Nephron progenitor cell (in vitro differentiated cells): ENCODE results near the gene TDRD9.
A peak's percentile ranks its signal among the peaks of the same experiment; 100 is the strongest.

Source experiments
- DNase-seq: peaks from one replicate; pipeline ENCODE4 v3.0.0; 2021
- H3K27ac Mint-ChIP-seq: 2 replicates; pipeline ENCODE4 v1.8.0; 2021; ENCODE audit warnings: mild to moderate bottlenecking, moderate library complexity, mixed read lengths
- H3K27me3 Mint-ChIP-seq: 2 replicates; pipeline ENCODE4 v1.8.0; 2021; ENCODE audit warnings: mild to moderate bottlenecking, low read depth, mixed read lengths; ENCODE audit not compliant: poor library complexity
- H3K36me3 Mint-ChIP-seq: 2 replicates; pipeline ENCODE4 v1.8.0; 2021; ENCODE audit warnings: low read depth, mixed read lengths
- H3K4me1 Mint-ChIP-seq: 2 replicates; pipeline ENCODE4 v1.8.0; 2021; ENCODE audit warnings: mixed read lengths
- H3K4me3 Mint-ChIP-seq: 2 replicates; pipeline ENCODE4 v1.8.0; 2021; ENCODE audit warnings: mild to moderate bottlenecking, moderate library complexity, mixed read lengths
- H3K9me3 Mint-ChIP-seq: 2 replicates; pipeline ENCODE4 v1.8.0; 2021; ENCODE audit warnings: mild to moderate bottlenecking, moderate library complexity, mixed read lengths
- CTCF ChIP-seq: fragments of 200-600 bp; sonication (generic); IDR thresholded peaks from 2 replicates; pipeline ENCODE4 v1.5.0; 2021; ENCODE audit warnings: antibody characterized with exemption

Gene TDRD9

DNA sequence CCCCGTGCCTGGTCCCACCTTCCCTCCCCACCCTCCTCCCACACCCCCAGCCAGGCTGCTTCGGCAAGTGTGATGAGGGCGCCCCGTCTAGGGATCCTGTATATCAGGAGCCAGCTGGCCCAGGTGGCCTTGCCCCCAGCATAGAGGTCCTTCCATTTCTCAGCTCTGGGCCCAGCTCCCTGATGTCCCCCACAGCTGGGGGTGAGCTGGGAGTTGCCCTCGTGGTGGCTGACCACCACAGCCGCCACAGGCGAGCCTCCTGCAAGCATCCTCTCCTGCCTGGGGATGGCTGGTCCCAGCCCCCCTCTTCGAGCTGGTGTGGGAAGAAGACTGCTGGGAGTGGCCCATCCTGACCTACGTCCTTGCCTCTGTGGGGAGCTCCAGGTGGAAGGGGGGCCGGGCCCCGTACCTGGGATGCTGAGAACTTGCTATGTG lies 164.7 kb downstream of the TDRD9 start:
- TF ChIP-seq CTCF: no peak
- Mint-ChIP-seq H3K27ac (no peak overlapping the region), H3K4me1 (peaks cover 30% of the 10 kb centered on the region)

GRCh38 chr14:104093366-104094055 lies 165.3 kb downstream of the TDRD9 start:
- peak; percentile 34 for DNase-seq
- H3K4me3 Mint-ChIP-seq: no peak overlapping the region
- H3K27ac Mint-ChIP-seq: no peak overlapping the region
- H3K9me3 Mint-ChIP-seq: no peaks in the 10 kb centered on the region
- no peaks in the 10 kb centered on the region for H3K36me3 Mint-ChIP-seq
- no peak for TF ChIP-seq CTCF
- H3K4me1 Mint-ChIP-seq: peaks cover 28% of the 10 kb centered on the region
- H3K27me3 Mint-ChIP-seq: peaks cover 4% of the 10 kb centered on the region

More for the DNA sequence above, 164.7 kb downstream of the TDRD9 start:
- peaks cover 4% of the 10 kb centered on the region for H3K27me3 Mint-ChIP-seq
- no peak for DNase-seq
- H3K9me3 Mint-ChIP-seq: no peaks in the 10 kb centered on the region
- H3K36me3 Mint-ChIP-seq: no peaks in the 10 kb centered on the region
- no peak overlapping the region for H3K4me3 Mint-ChIP-seq

- Mint-ChIP-seq H3K4me3 (no peak overlapping the region), H3K27ac (no peak overlapping the region), H3K4me1 (peaks cover 27% of the 10 kb centered on the region), H3K27me3 (peaks cover 4% of the 10 kb centered on the region), H3K9me3 (no peaks in the 10 kb centered on the region), H3K36me3 (no peaks in the 10 kb centered on the region)
- no peak for TF ChIP-seq CTCF
- no peak for DNase-seq
Observed at GRCh38 chr14:104094056-104094708, 165.9 kb downstream of the TDRD9 start.

- DNase-seq: peak; percentile 95
- H3K27ac Mint-ChIP-seq: no peak overlapping the region
- no peaks in the 10 kb centered on the region for H3K9me3 Mint-ChIP-seq
- no peaks in the 10 kb centered on the region for H3K36me3 Mint-ChIP-seq
- H3K4me1 Mint-ChIP-seq: peaks cover 27% of the 10 kb centered on the region
- no peak overlapping the region for H3K4me3 Mint-ChIP-seq
- peak; percentile 99 for TF ChIP-seq CTCF
- peaks cover 4% of the 10 kb centered on the region for H3K27me3 Mint-ChIP-seq
Observed at GRCh38 chr14:104094709-104095425, 166.6 kb downstream of the TDRD9 start.

DNA sequence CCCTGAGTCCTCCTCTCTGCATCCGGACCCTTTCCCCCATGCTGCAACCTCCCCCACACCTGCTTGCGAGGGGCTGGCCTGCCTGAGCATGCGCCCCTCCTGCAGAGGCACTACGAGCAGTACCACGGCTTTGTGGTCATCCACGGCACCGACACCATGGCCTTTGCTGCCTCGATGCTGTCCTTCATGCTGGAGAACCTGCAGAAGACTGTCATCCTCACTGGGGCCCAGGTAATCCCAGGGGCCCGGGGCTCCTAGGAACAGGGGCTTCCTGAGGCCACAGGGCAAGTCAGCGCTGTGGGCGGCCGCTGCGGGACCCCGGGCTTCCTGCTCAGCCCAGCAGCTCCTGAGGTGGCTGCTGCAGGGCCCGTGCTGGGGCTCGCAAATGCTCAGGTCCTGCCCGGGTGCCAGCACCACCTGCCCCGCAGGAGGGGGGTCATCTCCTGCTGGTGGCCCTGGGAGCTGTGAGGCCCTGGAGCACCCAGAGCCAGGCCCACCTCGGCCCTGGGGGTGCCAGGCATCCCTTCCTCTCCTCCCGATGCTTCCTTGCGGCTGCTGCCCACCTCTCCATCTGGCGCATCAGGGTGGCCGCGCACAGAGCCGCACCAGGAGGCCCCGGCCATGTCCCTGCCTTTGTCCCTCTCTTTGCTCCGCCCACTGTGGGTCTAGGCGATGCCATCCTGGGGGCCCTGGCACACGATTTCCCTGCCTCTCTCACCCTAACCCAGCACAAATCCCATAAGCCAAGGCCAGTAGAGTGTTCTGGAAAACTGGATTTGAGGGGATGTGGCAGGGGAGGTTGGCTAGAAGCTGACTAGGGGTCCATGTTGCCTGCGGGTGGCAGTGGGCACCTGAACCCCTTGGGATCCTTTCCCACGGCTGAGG lies 167.4 kb downstream of the TDRD9 start:
- H3K27ac Mint-ChIP-seq: no peak overlapping the region
- H3K4me1 Mint-ChIP-seq: peaks cover 27% of the 10 kb centered on the region
- H3K27me3 Mint-ChIP-seq: peaks cover 4% of the 10 kb centered on the region
- no peak overlapping the region for H3K4me3 Mint-ChIP-seq
- DNase-seq: no peak
- TF ChIP-seq CTCF: no peak
- H3K9me3 Mint-ChIP-seq: no peaks in the 10 kb centered on the region
- no peaks in the 10 kb centered on the region for H3K36me3 Mint-ChIP-seq
